Fibroblast of skin of right biceps (primary cell): Measurements from ENCODE around the gene PDX1.
"Not testable (repeated sequence)": the region's sequence is repeated elsewhere in the genome, so short reads cannot be mapped to it uniquely, and the experiment has no call there.

ENCODE experiments used
- DNase-seq: peaks from one replicate; pipeline ENCODE4 v3.0.0-alpha.2; 2013

The PDX1 gene

GRCh38 chr13:27956576-27957300 lies 36.9 kb downstream of the PDX1 start:
- no peak for DNase-seq

DNA sequence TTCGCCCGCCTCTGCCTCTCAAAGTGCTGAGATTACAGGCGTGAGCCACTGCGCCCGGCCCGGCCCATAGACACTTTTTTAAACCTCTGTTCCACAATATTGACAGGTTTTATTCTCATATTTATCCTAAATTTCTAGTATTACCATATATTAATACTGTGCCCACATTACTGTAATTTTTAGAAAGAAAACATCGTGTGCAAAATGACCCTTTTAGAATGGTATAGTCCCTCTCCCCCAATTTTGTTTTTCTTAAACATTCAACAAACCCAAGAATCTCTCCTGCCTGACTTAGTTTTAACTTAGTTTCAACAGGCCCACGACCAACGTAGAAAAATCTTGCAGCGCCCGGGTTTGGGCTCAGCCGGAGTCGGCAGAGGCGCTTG lies 40.2 kb downstream of the PDX1 start:
- no peak for DNase-seq

DNA sequence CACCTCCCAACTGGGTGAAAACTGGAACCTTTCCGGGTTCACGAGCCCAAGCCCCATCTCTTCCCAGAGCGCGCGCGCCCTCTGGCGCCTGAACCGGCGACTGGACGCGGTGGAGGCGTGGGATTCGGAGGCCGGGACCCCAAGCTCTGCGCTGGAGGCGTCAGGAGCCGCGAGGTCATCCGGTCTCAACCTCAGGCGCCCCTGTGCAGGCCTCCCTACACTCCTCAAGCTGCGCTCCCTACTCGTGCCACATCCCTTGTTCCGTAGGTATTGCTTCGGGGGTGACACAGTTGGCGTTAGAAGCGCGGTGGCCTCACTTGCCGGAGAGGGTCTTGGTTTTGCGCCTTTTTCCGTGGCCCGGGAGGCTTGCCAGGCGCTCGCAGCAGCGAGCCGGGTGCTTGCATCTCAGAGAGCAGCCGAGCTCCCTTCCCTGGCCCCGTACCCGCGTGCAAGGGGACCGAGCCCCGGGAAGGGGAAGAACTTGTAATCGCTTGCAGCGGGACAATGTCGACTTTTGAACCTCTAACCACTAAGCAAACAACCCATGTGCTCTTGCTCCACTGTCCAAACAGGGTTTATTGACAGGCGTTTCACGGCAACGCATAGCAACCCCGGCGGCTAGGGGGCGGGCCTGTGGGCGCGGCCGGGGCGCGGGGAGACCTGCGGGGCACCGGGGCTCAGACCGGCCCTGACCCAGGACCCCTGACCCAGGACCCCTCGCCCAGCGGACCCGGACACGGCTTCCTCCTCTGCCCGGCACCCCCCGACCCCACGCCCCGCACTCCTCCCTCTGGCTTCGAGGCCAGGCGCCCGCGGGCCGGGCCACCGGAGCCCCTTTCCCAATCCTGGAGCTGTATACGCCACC lies 40.8 kb downstream of the PDX1 start:
- DNase-seq, result no peak

- DNase-seq, result no peak
These were observed 41.7 kb downstream of the PDX1 start for GRCh38 chr13:27961227-27962085.

DNA sequence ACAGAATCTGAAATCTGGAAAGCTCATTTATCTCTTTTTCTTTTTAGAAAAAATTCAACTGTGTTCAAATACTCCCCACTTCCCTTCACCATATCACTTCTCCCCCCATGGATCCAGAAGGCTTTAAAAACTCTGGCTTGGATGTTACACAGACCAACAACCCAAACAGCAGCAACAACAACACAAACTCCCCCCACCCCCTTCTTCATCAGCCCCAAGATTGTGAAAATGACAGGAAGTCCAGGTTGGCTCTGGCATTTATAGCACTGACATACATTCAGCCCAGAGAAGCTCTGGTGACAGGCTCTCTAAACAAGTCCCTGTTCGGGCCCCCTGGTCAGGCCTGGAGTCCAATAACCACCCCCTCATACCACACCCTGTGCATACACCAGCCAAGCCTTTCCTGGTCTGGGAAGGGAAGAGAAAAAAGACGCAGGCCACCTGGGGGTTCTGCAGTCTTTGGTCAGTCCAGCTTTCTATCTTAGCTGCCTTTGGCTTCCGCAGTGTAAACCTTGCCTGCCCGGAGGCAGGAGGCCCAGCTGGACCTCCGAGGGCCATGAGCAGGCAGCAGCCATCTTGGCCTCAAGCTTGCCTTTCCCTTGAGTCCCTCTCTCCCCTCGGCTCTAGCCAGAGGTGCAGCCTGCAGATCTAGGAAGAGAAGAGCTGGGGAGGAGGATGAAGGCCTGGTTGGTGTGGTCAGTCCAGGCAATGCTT lies 42.5 kb downstream of the PDX1 start:
- no peak for DNase-seq

DNA sequence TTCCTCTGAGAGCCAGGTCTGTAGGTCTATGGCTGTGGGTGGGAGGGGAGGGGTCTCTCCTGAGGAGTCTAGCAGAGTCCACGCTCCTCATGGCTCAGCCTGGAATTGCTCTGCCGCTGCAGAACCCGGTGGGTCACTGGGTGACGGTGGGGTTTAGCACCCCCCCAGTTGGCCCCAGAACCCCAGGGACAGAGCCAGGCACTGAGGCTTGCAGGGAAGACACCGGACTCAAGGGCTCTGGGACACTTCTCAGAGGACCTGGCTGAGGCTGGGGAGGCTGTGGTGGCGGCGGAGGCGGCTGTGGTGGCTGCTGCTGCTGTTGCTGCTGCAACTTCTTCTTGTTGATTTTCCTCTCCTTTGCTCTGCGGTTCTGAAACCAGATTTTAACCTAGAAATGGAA lies 43.2 kb downstream of the PDX1 start:
- no peak for DNase-seq

- no peak for DNase-seq
These were observed 43.7 kb downstream of the PDX1 start for GRCh38 chr13:27963491-27963890.

GRCh38 chr13:27964206-27964605 lies 44.4 kb downstream of the PDX1 start:
- DNase-seq, result not testable (repeated sequence)

DNA sequence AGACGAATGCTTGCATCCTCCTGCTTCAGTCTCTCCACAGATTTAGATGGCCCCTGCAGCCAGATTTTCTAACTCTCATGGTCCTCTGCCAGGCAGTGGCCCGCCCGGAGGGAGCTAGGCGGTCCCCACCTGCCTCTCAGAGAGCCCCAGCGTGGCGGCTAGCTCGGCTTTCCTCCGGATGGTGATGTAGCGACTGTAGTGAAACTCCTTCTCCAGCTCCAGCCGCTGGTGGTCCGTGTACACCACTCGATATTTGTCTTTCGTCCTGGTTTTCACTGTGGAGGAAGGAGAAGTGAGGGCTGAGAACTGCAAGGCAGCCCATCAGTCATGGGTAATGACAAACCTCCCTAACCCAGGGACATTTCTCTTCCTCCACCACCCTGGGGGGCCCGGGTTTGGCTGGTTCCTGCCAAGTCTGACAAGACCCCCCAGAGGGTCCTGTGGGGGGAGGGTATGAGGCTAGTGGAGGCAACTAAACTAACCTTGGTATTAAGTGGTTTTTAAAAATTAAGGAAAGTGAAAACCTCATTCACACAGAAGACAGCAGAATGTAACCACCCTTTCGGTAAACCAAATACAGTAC lies 45.0 kb downstream of the PDX1 start:
- no peak for DNase-seq

- no peak for DNase-seq
These were observed 45.5 kb downstream of the PDX1 start for GRCh38 chr13:27965343-27965739.

DNA sequence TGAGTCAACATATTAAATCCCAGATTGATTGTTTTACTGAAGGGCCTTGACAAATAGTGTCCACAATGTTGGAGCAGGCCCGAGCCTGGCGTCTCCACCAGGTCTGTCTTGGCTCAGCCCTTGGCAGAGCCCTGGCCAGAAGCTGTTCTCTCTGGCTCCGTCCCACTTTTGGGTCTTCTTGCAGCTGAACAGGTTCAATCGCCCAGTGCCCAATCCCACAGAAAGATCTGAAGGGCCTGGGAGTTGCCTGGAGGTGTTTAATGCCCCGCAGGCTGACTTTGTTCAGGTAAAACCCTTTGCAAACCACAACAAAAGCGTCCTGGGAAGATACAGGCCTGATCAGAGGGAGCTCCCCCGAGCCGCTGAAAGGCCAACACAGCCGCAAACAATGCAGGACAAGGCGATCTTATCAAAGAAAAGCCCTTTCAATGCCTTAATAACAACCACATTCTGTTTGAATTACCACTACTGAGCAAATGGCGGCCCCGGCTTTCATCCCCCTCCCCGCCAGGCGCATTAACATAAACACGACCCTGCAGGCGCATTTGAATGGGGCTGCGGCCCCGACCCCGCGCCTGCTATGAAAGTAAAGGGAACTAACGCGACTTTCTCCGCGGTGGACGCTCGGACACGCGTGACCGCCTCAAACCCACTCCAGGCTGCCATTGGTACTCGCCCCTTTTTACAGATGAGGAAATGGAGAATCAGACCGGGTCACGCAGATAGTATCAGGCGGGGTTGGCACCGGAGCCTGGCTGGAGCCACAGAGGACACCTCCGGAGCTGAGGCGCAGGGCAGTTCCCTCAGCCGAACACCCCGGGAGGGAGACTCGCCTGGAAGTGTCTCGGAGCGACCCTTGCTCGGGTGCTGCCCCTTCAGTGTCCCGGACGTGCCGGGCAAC lies 46.2 kb downstream of the PDX1 start:
- no peak for DNase-seq

DNA sequence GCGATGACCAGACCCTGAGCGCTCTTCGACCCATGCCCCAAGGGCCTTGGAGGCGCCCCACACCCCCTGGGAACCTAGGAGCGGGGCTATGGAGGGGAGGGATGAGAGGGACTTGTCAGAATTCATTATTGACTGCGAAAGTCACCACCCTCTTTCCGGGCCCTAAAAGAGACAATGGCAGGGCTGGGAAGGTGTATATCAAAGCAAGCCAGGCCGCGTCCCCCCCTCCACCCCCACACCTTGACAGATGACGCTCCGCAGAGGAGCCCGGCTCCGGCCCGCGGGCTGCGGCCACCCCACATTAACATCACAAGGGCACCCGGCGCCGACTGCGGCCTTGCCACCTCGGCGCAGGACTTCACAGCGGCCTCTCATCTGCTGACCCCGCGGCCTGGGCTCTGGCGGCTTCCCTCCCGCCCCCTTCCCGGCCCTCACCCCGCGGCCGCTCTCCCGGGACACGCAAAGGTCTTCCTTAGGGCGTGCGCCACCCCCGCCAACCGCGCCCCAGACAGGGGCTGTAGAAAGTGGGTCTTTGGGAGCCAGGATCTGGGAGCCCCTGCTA lies 46.9 kb downstream of the PDX1 start:
- DNase-seq, result no peak

DNA sequence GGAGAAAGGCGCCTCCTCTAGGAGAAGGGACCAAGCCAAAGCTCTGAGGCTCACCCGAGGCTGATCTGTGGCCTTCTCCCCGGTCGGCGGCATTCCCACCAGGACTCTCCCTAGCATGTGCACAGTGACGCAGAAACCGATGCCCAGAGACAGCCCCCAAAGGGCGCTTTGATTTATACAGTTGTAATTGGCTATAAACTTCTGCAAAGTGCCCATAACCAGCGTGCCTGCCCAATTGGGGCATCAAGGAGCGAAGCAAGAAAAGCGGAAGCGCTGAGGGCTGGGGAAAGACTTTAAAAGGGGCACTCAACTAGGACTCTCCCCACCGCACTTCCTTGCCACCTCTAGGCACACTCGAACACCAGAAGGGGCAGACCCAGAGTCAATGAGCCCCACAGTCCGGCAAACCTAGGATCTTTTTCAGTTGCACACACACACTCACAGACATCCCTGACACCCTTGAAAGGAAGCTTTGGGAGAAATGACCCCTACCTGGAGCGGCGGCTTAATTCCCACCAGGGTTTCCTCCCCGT lies 47.5 kb downstream of the PDX1 start:
- no peak for DNase-seq

DNA sequence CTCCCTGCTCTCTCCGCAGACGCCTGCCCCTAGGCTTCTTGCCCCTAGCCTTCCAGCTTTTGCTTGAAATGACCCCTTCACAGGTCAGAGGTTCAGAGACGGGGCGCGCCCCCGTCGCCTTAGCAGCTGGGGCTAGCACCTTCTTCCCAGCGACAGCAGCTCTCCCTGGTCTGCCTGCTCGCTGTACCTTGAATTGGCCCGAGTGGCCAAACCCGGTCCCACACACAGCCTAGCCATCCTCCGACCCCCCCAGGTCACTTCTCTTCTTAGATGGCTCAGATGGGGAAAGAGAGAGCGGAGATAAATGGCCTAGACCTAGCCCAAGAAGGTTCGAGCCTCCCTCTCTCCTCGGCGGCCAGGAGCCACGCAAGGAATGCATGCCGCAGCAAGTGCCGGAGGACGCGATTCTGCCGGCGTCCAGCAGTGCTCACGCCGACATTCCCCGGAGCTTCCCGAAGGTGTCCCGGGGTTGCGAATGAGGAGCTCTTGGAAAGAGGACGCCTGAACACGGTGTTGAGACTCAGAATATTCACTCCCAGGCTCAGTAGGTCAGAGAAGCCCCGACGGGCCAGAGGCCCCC lies 48.0 kb downstream of the PDX1 start:
- DNase-seq, result no peak

- DNase-seq, result no peak
These were observed 48.7 kb downstream of the PDX1 start for GRCh38 chr13:27968316-27969081.

DNA sequence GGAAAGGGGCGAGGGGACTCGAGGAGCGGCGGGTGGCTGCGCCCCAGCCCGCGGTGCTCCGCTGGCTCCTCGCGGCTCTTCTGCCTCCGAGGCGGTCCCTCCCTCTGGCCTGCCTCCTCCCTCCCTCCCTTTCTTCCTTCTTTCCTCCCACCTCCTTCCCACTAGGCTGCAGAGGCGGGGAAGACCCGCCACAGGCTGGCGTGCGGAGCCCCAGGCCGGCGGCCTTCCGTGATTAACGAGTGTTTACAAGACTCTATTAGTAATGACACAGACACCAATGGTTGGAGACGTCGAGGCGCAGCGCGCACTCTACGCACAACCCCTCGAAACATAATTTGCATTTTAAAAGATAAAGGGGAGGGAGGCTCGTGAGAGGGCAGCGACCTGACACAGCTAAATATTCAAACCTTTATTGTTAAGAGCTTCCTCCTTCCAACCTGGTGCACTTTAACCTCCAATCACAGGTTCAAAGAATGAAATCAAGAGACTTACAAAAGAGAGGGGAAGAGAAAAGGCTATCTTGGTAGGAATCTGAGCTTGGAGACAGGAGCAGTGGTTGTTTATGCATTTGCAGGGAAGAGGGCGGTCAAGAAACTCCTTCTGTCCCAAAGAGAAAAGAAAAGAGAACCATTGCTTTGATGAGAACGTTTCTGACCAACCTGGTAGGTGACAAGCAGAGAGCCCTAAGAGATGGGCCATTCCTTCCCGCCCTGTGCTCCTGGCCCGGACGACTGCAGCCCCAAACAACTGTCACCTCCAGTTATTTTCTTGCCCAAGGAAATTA lies 49.5 kb downstream of the PDX1 start, which contains the start of gene CDX2:
Gene CDX2 (minus strand): TSS at position 234 of the 784 bp plus-strand sequence. CDS start 309 bp downstream, outside the sequence.
- DNase-seq, result no peak

DNA sequence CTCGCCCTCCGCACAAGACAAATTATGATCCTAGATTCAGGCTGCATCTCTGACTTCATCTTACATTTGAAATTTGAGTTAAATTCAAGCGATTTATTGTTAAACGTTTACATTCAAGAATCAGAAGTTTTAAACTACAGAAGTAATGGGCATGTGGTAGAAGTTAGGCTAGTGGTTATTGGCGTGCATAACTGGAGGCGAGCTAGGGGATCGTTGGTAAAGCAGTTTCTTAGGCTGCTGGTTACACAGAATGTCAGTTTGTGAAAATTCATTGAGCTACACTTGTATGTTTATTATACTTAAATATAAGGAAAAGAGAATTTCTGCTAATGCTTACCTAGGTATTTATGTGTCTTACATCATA lies 50.0 kb downstream of the PDX1 start:
- no peak for DNase-seq
